SK-N-SH (cell line): ENCODE measurements around the gene WIPF2. TPM values are rescaled to one million over a fixed set of nuclear protein-coding genes. Genes with fewer than 3 reads are reported as not detected.
A peak's percentile ranks its signal among the peaks of the same experiment; 100 is the strongest.

Source experiments
- CTCF ChIA-PET: fragments of 300-600, 350-600 bp; formaldehyde crosslinking; extraction: SDS; loops from one replicate; lab custom pipeline; 2021; lab: Yijun Ruan, JAX
- POLR2A ChIA-PET: fragments of 350-600 bp; sonication (Branson Sonifier 250); formaldehyde crosslinking; extraction: SDS; loops from one replicate; lab custom pipeline; 2020; ENCODE audit warnings: antibody characterized with exemption, inconsistent platforms; lab: Yijun Ruan, JAX
- DNase-seq: peaks from one replicate; pipeline ENCODE4 v3.0.0; 2012
- H2AFZ ChIP-seq: fragments of 200-600 bp; sonication (generic); 2 replicates; pipeline ENCODE4 v1.8.1; 2016; ENCODE audit warnings: antibody characterized with exemption, mild to moderate bottlenecking, low read depth
- H3F3A ChIP-seq: fragments of 200-600 bp; sonication (generic); replicated peaks from 2 replicates; pipeline ENCODE3; 2016; ENCODE audit warnings: antibody characterized with exemption, mild to moderate bottlenecking; ENCODE audit not compliant: insufficient read depth
- H3K27ac ChIP-seq, 2 experiments: fragments of 200-500 bp in 1 of 2; fragments of 200-600 bp in 1 of 2; sonication (Bioruptor generic) in 1 of 2; sonication (generic), shearing (Covaris generic) in 1 of 2; 2 replicates each; pipeline versions ENCODE4 v1.5.1 to v1.6.1; 2014 to 2016; ENCODE audit warnings: low read depth in 2 of 2, inconsistent platforms in 1 of 2, low read length in 1 of 2, mild to moderate bottlenecking in 1 of 2, mixed read lengths in 1 of 2
- H3K27me3 ChIP-seq: fragments of 200-600 bp; sonication (generic), shearing (Covaris generic); 2 replicates; pipeline ENCODE4 v1.6.1; 2016; ENCODE audit warnings: mixed run types; ENCODE audit not compliant: insufficient read depth
- H3K36me3 ChIP-seq, 2 experiments: fragments of 200-500 bp in 1 of 2; fragments of 200-600 bp in 1 of 2; sonication (Bioruptor generic) in 1 of 2; sonication (generic) in 1 of 2; replicated peaks in 1 of 2; 2 replicates each; pipeline versions ENCODE3 to v1.5.1; 2014 to 2016; ENCODE audit warnings: low read length in 1 of 2, mild to moderate bottlenecking in 1 of 2; ENCODE audit not compliant: insufficient read depth in 2 of 2, control insufficient read depth in 1 of 2
- H3K4me1 ChIP-seq, 2 experiments: fragments of 200-500 bp in 1 of 2; fragments of 200-600 bp in 1 of 2; sonication (Bioruptor generic) in 1 of 2; sonication (generic), shearing (Covaris generic) in 1 of 2; 2 replicates each; pipeline versions ENCODE4 v1.5.1 to v1.6.1; 2014 to 2016; ENCODE audit warnings: low read depth in 1 of 2, low read length in 1 of 2, mixed run types in 1 of 2; ENCODE audit not compliant: insufficient read depth in 2 of 2, control insufficient read depth in 1 of 2
- H3K4me2 ChIP-seq: fragments of 200-600 bp; sonication (generic), shearing (Covaris generic); 2 replicates; pipeline ENCODE4 v1.6.1; 2017; ENCODE audit warnings: mixed run types
- H3K4me3 ChIP-seq, 2 experiments: fragments of 200-500 bp in 1 of 2; fragments of 200-600 bp in 1 of 2; sonication (Bioruptor generic) in 1 of 2; sonication (generic), shearing (Covaris generic) in 1 of 2; 2 replicates each; pipeline versions ENCODE4 v1.5.1 to v1.8.1; 2014 to 2016; ENCODE audit warnings: low read depth in 2 of 2, inconsistent platforms in 1 of 2, low read length in 1 of 2, mild to moderate bottlenecking in 1 of 2, mixed read lengths in 1 of 2, moderate library complexity in 1 of 2
- H3K79me2 ChIP-seq: fragments of 200-600 bp; sonication (generic); 2 replicates; pipeline ENCODE4 v1.8.1; 2017; ENCODE audit warnings: mild to moderate bottlenecking; ENCODE audit not compliant: insufficient read depth
- H3K9ac ChIP-seq: fragments of 200-600 bp; sonication (generic); 2 replicates; pipeline ENCODE4 v1.6.1; 2017; ENCODE audit warnings: mixed run types
- H3K9me2 ChIP-seq: fragments of 200-600 bp; sonication (generic); 2 replicates; pipeline ENCODE4 v1.6.1; 2017; ENCODE audit warnings: mixed run types
- H3K9me3 ChIP-seq: fragments of 200-600 bp; sonication (generic); 2 replicates; pipeline ENCODE4 v1.6.1; 2017; ENCODE audit warnings: mixed run types, mild to moderate bottlenecking, moderate library complexity
- H4K20me1 ChIP-seq: fragments of 200-600 bp; sonication (generic); 2 replicates; pipeline ENCODE4 v1.6.1; 2017; ENCODE audit warnings: mild to moderate bottlenecking, mixed run types; ENCODE audit not compliant: insufficient read depth
- CTCF ChIP-seq: fragments of 200-600 bp; sonication (generic); IDR thresholded peaks from 2 replicates; pipeline ENCODE4 v1.6.1; 2017; ENCODE audit warnings: antibody characterized with exemption, mild to moderate bottlenecking, moderate library complexity
- ELF1 ChIP-seq: IDR thresholded peaks from 2 replicates; pipeline ENCODE4 v1.4.0; 2012
- EP300 ChIP-seq, 2 experiments: IDR thresholded peaks; 2 replicates each; pipeline versions ENCODE4 v1.4.0 to v1.6.1; 2012; ENCODE audit warnings: borderline replicate concordance in 1 of 2, low read depth in 1 of 2, low read length in 1 of 2
- FOSL2 ChIP-seq: IDR thresholded peaks from 2 replicates; pipeline ENCODE4 v1.4.0; 2012; ENCODE audit warnings: low read depth, mild to moderate bottlenecking, moderate library complexity, borderline replicate concordance
- FOXJ3 ChIP-seq: sonication (generic); formaldehyde crosslinking; IDR thresholded peaks from 2 replicates; pipeline ENCODE4 v1.5.1; 2020; ENCODE audit warnings: mild to moderate bottlenecking, missing genetic modification reagents
- GABPA ChIP-seq: IDR thresholded peaks from 2 replicates; pipeline ENCODE4 v1.4.0; 2012; ENCODE audit warnings: low read depth, mild to moderate bottlenecking
- GATA2 ChIP-seq: sonication (generic); formaldehyde crosslinking; IDR thresholded peaks from 2 replicates; pipeline ENCODE4 v1.5.0; 2020; ENCODE audit warnings: mild to moderate bottlenecking, missing genetic modification reagents
- IRF3 ChIP-seq: fragments of 150-350 bp; IDR thresholded peaks from 2 replicates; pipeline ENCODE4 v1.6.1; 2016; ENCODE audit warnings: mild to moderate bottlenecking, low read depth, low read length
- JUND ChIP-seq: IDR thresholded peaks from 2 replicates; pipeline ENCODE4 v1.4.0; 2012
- MEF2A ChIP-seq: IDR thresholded peaks from 2 replicates; pipeline ENCODE4 v1.4.0; 2012; ENCODE audit warnings: low read depth, borderline replicate concordance
- MXI1 ChIP-seq: IDR thresholded peaks from 2 replicates; pipeline ENCODE4 v1.6.1; 2012; ENCODE audit warnings: mild to moderate bottlenecking, low read depth, low read length, improper control_type of control experiment
- NFIC ChIP-seq: IDR thresholded peaks from 2 replicates; pipeline ENCODE4 v1.4.0; 2012; ENCODE audit warnings: borderline replicate concordance
- NRF1 ChIP-seq: IDR thresholded peaks from 2 replicates; pipeline ENCODE4 v1.6.1; 2012; ENCODE audit warnings: low read depth, mild to moderate bottlenecking, low read length
- POLR2AphosphoS5 ChIP-seq: IDR thresholded peaks from 2 replicates; pipeline ENCODE4 v1.6.1; 2012; ENCODE audit warnings: low read depth, low read length
- RAD21 ChIP-seq: IDR thresholded peaks from 2 replicates; pipeline ENCODE4 v1.6.1; 2012; ENCODE audit warnings: mild to moderate bottlenecking, low read length
- RCOR1 ChIP-seq: fragments of 150-350 bp; IDR thresholded peaks from 2 replicates; pipeline ENCODE4 v1.6.1; 2017; ENCODE audit warnings: antibody characterized with exemption, low read length
- RXRA ChIP-seq: IDR thresholded peaks from 2 replicates; pipeline ENCODE4 v1.4.0; 2012; ENCODE audit warnings: low read depth, mild to moderate bottlenecking, borderline replicate concordance
- SIN3A ChIP-seq: IDR thresholded peaks from 2 replicates; pipeline ENCODE4 v1.6.1; 2012; ENCODE audit warnings: low read depth, mild to moderate bottlenecking, low read length, moderate library complexity, borderline replicate concordance
- SMC3 ChIP-seq: IDR thresholded peaks from 2 replicates; pipeline ENCODE4 v1.6.1; 2012; ENCODE audit warnings: low read depth, low read length, improper control_type of control experiment
- TAF1 ChIP-seq: IDR thresholded peaks from 2 replicates; pipeline ENCODE4 v1.6.1; 2012; ENCODE audit warnings: low read depth, mild to moderate bottlenecking, low read length, moderate library complexity, borderline replicate concordance
- TCF12 ChIP-seq: IDR thresholded peaks from 2 replicates; pipeline ENCODE4 v1.4.0; 2012
- YY1 ChIP-seq: IDR thresholded peaks from 2 replicates; pipeline ENCODE4 v1.4.0; 2012; ENCODE audit warnings: low read depth, mild to moderate bottlenecking
- WGBS: methylation state at CpG from one replicate; pipeline ENCODE4 v1.1.6; 2017; ENCODE audit warnings: low lambda C conversion rate; 5-methylcytosine and 5-hydroxymethylcytosine counted together
- polyA plus RNA-seq, 3 experiments: library from polyadenylated mRNA; depleted of rRNA; stranded (reverse); fragments of >200 nt; gene quantifications; 2 replicates each; pipeline ENCODE4 v1.2.3, GENCODE V29; 2012
- TF ChIP-seq, protein P1 (sequence below): IDR thresholded peaks from 2 replicates; pipeline ENCODE4 v1.4.0; 2012; ENCODE audit warnings: low read depth, borderline replicate concordance
- TF ChIP-seq, protein P2 (sequence below): IDR thresholded peaks from 2 replicates; pipeline ENCODE4; 2012

WIPF2 gene
- polyA plus RNA-seq, 1 of the 3 experiments (the other 2 are of a cell fraction): 6.8 TPM

DNA sequence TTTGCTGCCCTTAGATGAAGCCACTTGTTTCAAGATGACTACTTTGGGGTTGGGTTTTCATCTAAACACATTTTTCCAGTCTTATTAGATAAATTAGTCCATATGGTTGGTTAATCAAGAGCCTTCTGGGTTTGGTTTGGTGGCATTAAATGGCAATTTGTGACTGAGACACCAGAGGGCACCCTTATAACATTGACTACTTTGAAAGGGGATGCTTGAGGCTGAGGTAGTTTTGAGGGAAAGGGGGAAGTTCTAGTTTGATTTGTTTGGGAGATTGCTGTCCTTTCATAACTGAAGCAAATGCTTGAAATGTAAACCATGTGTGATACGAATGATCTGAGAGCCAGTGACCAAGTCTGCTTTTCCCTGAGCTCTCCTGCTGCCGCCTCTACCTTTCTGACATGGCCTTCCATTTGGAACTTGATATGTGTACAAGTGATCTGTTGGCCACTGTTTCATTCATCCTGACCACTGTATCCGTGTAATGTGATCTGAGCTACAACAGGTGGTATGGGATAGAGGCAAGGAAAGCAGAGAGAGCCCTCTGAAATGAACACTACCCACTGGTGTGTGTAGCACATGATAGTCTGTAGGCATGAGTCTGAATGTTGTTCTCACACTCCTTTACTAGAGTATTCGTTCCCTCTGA, 84.0 kb downstream of the WIPF2 start (continued):
- peak; percentile 86 for TF ChIP-seq CTCF
- TF ChIP-seq JUND: no peak
- 0 out of 4 replicates have a peak, but pooled peaks of 1 of the 2 experiments have one; percentile 45 for TF ChIP-seq EP300 (IDR thresholded peaks at IDR 0.05; ENCODE audit: borderline replicate concordance in 1 of 2, low read depth in 1 of 2, low read length in 1 of 2)
- peak; percentile 96 for TF ChIP-seq RAD21
- no peak for TF ChIP-seq IRF3
- TF ChIP-seq, all 33 proteins: peak for 6

GRCh38 chr17:40303708-40304551, 84.8 kb downstream of the WIPF2 start:
- no peak overlapping the region for H2AFZ ChIP-seq
- H3F3A ChIP-seq: peaks cover 47% of the 10 kb centered on the region
- peaks cover 50 to 59% of the 10 kb centered on the region in 2 experiments for H3K4me1 ChIP-seq
- H3K9ac ChIP-seq: peak overlapping the region; percentile 29; the same call in 1 of the 2 replicates
- WGBS: 27% methylated on average over 5 of the region's 5 CpGs
- CTCF ChIA-PET: interaction anchor here (0.8 to 36.0 kb wide), 27 partner anchors 10 to 288 kb away, joined by 3 to 1706 read pairs (median 6); partner anchors contain the start of genes CSF3, GJD3 and TOP2A
- POLR2A ChIA-PET: interaction anchor here (0.5 to 3.5 kb wide), 10 partner anchors 13 to 285 kb away, joined by 3 to 21 read pairs (median 4); no protein-coding TSS in a partner anchor
- H3K4me2 ChIP-seq: peak overlapping the region; percentile 65
- no peaks in the 10 kb centered on the region for H4K20me1 ChIP-seq
- peak; percentile 56 for DNase-seq
- H3K9me2 ChIP-seq: no peaks in the 10 kb centered on the region
- H3K9me3 ChIP-seq: no peaks in the 10 kb centered on the region
- H3K79me2 ChIP-seq: peaks cover 9% of the 10 kb centered on the region; the same call in 1 of the 2 replicates
- no peak overlapping the region for H3K4me3 ChIP-seq
- H3K27ac ChIP-seq: peak overlapping the region; percentile 82 to 99
- peaks cover 4 to 12% of the 10 kb centered on the region in 2 experiments for H3K36me3 ChIP-seq
- H3K27me3 ChIP-seq: no peaks in the 10 kb centered on the region
- TF ChIP-seq MEF2A (no peak), NFIC (peak; percentile 87), RXRA (no peak), EP300 (IDR thresholded peaks at IDR 0.05; ENCODE audit: borderline replicate concordance in 1 of 2, low read depth in 1 of 2, low read length in 1 of 2) (peak; percentile 79 to 99; a peak in 3 of 4 replicates), POLR2AphosphoS5 (peak; percentile 94), FOSL2 (peak; percentile 26; the same call in 1 of the 2 replicates), SMC3 (no peak; the same call in 1 of the 2 replicates), RCOR1 (peak; percentile 78), ELF1 (no peak), GABPA (no peak; the same call in 1 of the 2 replicates), YY1 (no peak), JUND (no peak; the same call in 1 of the 2 replicates), GATA2 (CRISPR knock-in tag) (peak; percentile 71), IRF3 (no peak), MXI1 (peak; percentile 60), FOXJ3 (CRISPR knock-in tag) (peak; percentile 95), TAF1 (no peak), TCF12 (peak; percentile 99), SIN3A (peak; percentile 84), NRF1 (0 out of 2 replicates have a peak, but pooled peaks have one; percentile 5)
- TF ChIP-seq, protein P1, sequence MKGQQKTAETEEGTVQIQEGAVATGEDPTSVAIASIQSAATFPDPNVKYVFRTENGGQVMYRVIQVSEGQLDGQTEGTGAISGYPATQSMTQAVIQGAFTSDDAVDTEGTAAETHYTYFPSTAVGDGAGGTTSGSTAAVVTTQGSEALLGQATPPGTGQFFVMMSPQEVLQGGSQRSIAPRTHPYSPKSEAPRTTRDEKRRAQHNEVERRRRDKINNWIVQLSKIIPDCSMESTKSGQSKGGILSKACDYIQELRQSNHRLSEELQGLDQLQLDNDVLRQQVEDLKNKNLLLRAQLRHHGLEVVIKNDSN: no peak
- TF ChIP-seq, protein P2, sequence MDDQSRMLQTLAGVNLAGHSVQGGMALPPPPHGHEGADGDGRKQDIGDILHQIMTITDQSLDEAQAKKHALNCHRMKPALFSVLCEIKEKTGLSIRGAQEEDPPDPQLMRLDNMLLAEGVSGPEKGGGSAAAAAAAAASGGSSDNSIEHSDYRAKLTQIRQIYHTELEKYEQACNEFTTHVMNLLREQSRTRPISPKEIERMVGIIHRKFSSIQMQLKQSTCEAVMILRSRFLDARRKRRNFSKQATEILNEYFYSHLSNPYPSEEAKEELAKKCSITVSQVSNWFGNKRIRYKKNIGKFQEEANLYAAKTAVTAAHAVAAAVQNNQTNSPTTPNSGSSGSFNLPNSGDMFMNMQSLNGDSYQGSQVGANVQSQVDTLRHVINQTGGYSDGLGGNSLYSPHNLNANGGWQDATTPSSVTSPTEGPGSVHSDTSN: peak; percentile 95
